Stimulated activated naive CD8-positive, alpha-beta T cell treated with anti-CD3 and anti-CD28 coated beads, Interleukin-15, Interleukin-2, amounts not matched to agents 100 ng/mL and 50 ng/mL, for 24 hours (primary cell): Measurements from ENCODE around the gene TMEM89.

ENCODE experiments used
- H3K27ac Mint-ChIP-seq: one replicate; pipeline ENCODE4 v1.8.0; 2021; ENCODE audit warnings: mild to moderate bottlenecking, mixed read lengths
- H3K27me3 Mint-ChIP-seq: one replicate; pipeline ENCODE4 v1.8.0; 2021; ENCODE audit warnings: mixed read lengths
- H3K36me3 Mint-ChIP-seq: one replicate; pipeline ENCODE4 v1.8.0; 2021; ENCODE audit warnings: low read depth, mixed read lengths
- H3K4me1 Mint-ChIP-seq: one replicate; pipeline ENCODE4 v1.8.0; 2021; ENCODE audit warnings: low read depth, mixed read lengths
- H3K4me3 Mint-ChIP-seq: one replicate; pipeline ENCODE4 v1.8.0; 2021; ENCODE audit warnings: mild to moderate bottlenecking, mixed read lengths
- H3K9me3 Mint-ChIP-seq: one replicate; pipeline ENCODE4 v1.8.0; 2021; ENCODE audit warnings: mixed read lengths

The TMEM89 gene

DNA sequence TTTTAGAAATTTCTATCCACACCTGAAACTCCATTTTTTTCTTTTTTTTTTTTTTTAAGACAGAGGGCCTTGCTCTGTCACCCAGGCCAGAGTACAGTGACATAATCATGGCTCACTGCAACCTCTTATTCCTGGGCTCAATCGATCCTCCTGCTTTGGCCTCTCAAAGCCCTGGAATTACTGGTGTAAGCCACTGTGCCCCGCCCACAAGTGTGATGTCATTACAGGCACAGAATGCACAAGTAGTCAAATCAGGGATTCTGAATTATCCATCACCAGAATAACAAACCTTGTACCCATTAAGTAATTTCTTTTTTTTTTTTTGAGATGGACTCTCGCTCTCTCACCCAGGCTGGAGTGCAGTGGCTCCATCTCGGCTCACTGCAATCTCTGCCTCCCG is 14.1 kb downstream of the TMEM89 start:
- H3K27ac Mint-ChIP-seq, result no peak overlapping the region
- no peak overlapping the region for H3K4me3 Mint-ChIP-seq
- H3K4me1 Mint-ChIP-seq, result peaks cover 15% of the 10 kb centered on the region
- no peaks in the 10 kb centered on the region for H3K27me3 Mint-ChIP-seq
- H3K9me3 Mint-ChIP-seq, result no peaks in the 10 kb centered on the region
- H3K36me3 Mint-ChIP-seq, result peaks cover 50% of the 10 kb centered on the region

DNA sequence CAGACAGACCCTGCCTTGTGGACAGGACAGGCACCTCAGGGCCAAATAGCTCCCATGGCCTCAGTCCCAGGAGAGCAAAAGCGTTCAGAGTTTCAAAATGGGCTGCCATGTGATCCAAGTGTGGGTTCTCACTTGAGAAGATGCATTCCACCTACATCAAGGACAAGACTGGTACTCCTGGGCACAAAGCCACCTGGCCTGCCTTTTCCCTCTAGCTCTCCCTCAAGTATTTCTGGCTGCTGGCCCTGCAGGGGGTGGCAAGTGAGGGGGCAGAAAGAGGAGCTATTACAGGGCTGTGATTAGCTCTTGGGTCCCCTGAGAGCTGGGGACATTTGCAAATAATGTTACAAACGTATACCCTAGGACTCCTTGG is 20.0 kb downstream of the TMEM89 start:
- Mint-ChIP-seq H3K27me3 (no peaks in the 10 kb centered on the region), H3K27ac (no peak overlapping the region), H3K9me3 (no peaks in the 10 kb centered on the region), H3K4me3 (no peak overlapping the region), H3K36me3 (peaks cover 72% of the 10 kb centered on the region), H3K4me1 (no peaks in the 10 kb centered on the region)

DNA sequence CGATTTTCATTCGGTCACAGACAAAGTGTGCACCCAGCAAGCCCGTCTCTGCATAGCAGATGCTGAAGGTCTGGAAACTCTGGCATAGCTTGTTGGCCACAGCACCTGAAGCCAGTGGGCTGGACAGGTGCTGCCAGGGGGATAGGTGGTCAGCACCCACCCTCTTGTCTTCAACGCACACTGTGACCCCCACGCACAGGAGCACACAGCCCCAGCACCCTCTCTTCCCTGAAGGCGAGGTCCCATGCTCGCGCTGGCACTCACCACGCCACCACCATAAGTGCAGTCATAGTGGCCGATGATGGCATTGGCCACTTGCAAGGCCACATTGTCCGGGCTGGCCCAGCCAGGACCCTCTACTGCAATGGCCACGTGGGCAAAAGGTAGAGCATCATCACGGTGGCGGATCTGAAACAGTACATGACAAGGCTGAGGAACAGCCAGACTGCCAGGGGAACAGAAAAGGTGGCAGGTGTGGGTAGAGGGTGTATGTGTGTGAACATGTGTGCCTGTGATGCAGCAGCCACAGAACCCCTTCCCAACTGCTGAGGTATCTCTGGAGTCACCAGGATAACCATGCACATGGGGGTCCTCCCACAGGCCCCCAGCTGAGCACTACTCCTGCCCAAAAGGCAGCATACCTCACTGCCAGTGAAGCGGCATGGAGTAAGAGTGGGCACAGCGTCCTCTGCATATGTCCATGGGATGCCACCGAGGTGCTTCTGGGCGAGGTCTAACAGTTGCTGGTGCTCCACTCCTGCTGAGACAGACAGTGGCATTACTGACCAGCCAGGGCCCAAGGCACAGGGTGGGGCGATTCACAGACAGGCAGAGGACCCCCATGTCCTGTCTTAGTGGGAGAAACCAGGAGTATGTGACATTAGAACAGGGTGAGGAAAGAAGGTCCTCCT is 20.6 kb downstream of the TMEM89 start:
- H3K36me3 Mint-ChIP-seq, result peaks cover 68% of the 10 kb centered on the region

DNA sequence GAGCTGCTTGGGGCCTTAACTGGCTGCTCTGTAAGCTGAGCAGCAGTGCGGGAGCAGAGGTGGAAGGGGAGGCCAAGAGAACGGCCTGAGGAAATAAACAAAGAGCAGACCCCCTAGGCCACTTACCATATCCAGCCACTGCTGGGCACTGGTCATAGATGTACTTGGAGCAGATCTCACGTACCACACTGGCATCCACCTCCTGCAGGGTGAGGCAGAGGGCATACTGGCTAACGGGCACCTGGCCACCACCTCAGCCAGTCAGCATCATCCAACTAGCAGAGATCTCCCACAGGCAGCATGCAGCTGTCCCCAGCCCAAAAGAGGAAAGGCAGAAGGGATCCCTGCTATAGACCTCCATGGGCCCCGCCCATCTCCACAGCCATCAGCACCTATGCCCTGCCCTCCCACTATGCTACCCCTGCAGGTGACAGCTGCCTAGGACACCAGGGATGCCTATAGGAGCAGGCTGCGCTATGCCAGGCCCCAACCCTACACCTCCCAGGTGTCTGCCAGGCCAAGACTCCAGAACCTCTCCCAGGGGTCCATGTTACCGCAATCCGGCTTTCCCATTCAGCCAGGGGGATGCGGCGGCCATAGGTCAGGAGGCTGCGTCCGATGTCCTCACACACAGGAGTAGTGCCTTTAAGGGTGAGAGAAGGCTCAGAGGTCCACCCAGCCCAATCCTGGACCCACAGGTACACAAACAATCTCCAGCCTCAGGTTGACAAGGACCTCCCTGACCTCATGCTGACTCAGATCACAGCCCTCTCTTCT is 21.9 kb downstream of the TMEM89 start:
- Mint-ChIP-seq H3K4me3 (no peak overlapping the region), H3K36me3 (peaks cover 57% of the 10 kb centered on the region), H3K27ac (no peak overlapping the region), H3K9me3 (no peaks in the 10 kb centered on the region), H3K27me3 (no peaks in the 10 kb centered on the region), H3K4me1 (peaks cover 5% of the 10 kb centered on the region)

More for the DNA sequence above, 20.6 kb downstream of the TMEM89 start:
- H3K4me3 Mint-ChIP-seq, result no peak overlapping the region
- peaks cover 3% of the 10 kb centered on the region for H3K4me1 Mint-ChIP-seq
- no peaks in the 10 kb centered on the region for H3K9me3 Mint-ChIP-seq
- no peaks in the 10 kb centered on the region for H3K27me3 Mint-ChIP-seq
- no peak overlapping the region for H3K27ac Mint-ChIP-seq

DNA sequence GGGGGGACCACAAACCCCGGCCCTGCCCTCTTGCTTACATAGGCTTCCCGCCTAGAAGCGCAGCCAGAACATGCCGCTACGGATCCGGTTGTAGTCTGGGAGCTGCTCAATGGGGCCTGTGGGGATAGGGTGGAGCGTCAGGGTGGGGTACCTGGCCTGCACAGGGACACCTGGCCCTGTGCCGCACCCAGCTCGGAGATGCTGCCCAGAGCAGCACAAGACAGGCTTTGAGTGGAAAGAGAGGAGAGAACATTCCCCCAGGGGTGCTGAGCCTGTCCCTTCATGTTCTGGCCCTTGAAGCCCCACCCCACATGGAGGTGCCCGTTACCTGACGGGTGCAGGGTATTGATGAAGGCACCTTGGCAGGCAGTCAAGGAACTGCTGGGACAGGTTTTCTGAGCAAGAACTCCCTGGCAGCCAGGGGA is 22.5 kb downstream of the TMEM89 start:
- peaks cover 51% of the 10 kb centered on the region for H3K36me3 Mint-ChIP-seq
- no peaks in the 10 kb centered on the region for H3K9me3 Mint-ChIP-seq
- peaks cover 6% of the 10 kb centered on the region for H3K27me3 Mint-ChIP-seq
- H3K4me1 Mint-ChIP-seq, result peaks cover 8% of the 10 kb centered on the region
- no peak overlapping the region for H3K27ac Mint-ChIP-seq
- no peak overlapping the region for H3K4me3 Mint-ChIP-seq

DNA sequence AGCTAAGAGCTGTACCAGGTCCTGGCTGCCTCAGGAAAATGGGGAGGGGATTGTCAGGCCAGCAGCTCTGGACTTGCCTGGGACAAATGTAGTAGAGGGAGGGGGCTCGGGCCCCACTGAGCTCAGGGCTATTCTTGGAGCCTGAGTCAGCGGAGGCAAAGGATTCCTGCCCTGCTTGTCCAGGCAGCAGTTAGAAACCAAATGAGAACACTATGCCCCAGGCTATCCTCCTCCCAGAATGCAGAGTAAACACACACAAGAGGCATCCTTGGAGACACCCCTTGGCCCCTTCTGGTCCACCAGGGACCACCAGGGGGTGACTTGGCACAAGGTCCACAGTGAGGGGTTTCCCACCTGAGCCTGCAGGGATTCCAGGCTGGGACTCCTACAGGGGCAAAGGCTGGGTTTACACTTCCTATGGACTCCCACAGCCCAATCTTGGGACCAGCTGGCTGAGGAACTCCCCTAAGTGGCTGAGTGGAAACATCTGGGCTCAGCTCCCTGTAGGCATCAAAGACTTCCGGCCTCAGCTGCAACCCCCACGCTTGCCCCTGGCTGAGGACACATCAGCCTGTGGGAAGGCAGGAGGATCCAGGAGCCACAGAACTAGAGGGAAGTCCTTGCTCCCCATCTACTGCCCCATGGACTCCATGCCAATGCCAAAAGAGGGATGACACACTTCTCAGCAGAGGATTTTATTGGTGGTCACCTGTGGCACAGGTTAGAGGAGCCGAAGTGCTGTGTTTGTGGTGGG is 23.1 kb downstream of the TMEM89 start:
- Mint-ChIP-seq H3K4me3 (no peak overlapping the region), H3K36me3 (peaks cover 47% of the 10 kb centered on the region), H3K4me1 (peaks cover 8% of the 10 kb centered on the region), H3K27ac (no peak overlapping the region), H3K27me3 (peaks cover 11% of the 10 kb centered on the region), H3K9me3 (no peaks in the 10 kb centered on the region)

DNA sequence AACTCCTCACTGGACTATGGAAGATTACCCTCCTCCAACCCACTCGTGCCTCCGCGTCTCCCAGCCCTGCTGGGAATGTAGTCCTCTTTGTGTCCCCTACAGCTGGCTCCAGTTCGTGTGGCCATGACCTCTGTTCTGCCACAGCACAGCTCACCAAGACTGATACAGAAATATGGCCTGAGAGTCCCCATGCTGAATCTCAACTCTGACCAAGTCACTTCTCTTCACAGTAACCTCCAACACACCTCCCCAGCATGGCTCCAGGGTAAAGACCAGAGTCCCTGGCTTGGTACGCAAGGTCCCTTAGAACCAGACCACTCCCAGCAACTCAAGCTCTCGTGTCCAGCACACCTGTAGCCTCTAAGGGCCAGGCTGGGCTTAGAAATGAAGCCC is 24.2 kb downstream of the TMEM89 start:
- H3K4me1 Mint-ChIP-seq, result peaks cover 8% of the 10 kb centered on the region
- no peak overlapping the region for H3K4me3 Mint-ChIP-seq
- no peak overlapping the region for H3K27ac Mint-ChIP-seq
- H3K36me3 Mint-ChIP-seq, result peaks cover 38% of the 10 kb centered on the region
- H3K9me3 Mint-ChIP-seq, result no peaks in the 10 kb centered on the region
- H3K27me3 Mint-ChIP-seq, result peaks cover 16% of the 10 kb centered on the region

DNA sequence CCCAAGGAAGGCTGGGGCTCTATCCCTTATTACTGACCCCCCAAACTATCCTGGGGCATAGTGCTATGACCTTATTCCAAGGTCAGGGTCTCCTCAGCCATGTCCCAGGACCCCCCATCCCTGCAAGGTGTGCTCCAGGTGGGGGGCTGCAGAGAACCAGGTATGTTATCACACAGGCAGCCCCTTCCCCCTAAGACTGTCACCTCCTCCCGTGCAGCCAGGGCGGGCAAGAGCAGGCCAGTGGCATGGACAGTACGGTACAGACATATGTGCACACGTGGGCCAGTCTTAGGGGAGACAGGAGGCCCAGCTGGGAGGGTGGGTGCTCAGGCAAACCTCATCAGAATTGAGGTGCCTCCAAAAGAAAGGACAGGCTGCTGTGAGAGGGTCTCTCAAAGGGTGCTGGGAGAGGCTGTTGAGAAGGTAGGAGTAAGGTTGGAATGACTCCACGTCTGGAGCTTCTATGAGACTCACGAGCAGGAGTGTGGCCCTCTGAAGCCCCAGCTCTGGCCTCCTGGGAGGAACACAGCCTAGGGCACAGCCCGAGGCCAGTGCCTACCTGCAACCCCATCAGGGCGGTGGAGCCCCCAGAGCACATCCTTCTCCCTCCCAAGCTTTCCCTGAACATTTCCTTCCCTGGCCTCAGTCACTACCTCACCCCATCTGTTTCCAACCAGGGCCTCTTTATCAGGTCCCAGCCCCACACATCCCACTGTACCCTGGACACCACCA is 24.7 kb downstream of the TMEM89 start:
- peaks cover 35% of the 10 kb centered on the region for H3K36me3 Mint-ChIP-seq
- H3K9me3 Mint-ChIP-seq, result no peaks in the 10 kb centered on the region
- H3K27me3 Mint-ChIP-seq, result peaks cover 16% of the 10 kb centered on the region
- H3K4me3 Mint-ChIP-seq, result no peak overlapping the region
- peaks cover 8% of the 10 kb centered on the region for H3K4me1 Mint-ChIP-seq
- H3K27ac Mint-ChIP-seq, result no peak overlapping the region

DNA sequence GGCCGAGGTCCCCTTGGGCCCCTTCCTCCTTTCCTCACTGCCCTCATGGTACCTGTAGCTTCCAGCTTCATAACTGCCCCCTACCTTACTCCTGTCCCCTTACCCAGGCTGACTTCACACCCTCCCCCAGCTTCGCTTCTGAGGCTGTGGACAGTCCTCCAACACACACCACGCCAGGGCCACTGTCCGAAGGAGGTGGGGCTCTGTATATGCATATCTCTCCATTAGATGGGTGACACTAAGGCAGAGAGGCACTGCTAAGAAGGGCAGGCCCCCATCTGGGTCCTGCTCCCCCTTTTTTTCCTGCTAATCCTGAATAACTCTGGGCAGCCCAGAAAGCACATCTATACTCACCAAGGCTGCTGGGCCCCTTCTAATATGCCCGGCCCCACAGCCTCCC is 25.4 kb downstream of the TMEM89 start:
- peaks cover 28% of the 10 kb centered on the region for H3K36me3 Mint-ChIP-seq
- H3K27me3 Mint-ChIP-seq, result peaks cover 17% of the 10 kb centered on the region
- no peaks in the 10 kb centered on the region for H3K9me3 Mint-ChIP-seq
- H3K4me3 Mint-ChIP-seq, result no peak overlapping the region
- H3K27ac Mint-ChIP-seq, result no peak overlapping the region
- H3K4me1 Mint-ChIP-seq, result peaks cover 8% of the 10 kb centered on the region

DNA sequence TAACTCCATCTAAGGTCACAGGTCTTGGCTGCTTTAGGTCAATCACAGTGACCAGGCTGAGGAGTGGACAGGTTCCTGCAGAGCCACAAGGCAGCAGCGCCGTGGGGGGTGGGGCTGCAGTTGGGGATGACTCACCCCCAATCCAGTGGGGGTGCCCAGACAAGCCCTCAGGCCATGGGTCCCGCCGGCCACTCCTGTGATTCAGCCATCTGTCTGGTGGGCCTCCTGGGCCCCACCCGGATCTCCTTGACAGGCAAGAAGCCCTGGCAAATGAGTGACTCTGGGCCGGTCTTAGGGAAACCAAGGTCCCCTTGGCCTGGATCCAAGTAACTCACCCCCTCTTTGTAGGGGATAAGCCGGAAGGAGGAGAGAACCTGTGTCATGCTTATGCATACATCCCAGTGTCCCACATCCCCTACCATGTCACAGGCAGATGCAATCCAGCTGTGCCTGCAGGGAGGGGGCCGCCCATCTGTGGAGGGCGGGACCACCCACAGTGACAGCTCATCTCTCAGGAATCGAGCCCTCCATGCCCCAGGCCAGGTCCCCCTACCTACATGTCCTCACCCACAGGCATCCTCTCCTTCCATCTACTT is 25.9 kb downstream of the TMEM89 start:
- Mint-ChIP-seq H3K4me3 (no peak overlapping the region), H3K4me1 (peaks cover 8% of the 10 kb centered on the region), H3K27me3 (peaks cover 22% of the 10 kb centered on the region), H3K36me3 (peaks cover 24% of the 10 kb centered on the region), H3K27ac (no peak overlapping the region), H3K9me3 (no peaks in the 10 kb centered on the region)

DNA sequence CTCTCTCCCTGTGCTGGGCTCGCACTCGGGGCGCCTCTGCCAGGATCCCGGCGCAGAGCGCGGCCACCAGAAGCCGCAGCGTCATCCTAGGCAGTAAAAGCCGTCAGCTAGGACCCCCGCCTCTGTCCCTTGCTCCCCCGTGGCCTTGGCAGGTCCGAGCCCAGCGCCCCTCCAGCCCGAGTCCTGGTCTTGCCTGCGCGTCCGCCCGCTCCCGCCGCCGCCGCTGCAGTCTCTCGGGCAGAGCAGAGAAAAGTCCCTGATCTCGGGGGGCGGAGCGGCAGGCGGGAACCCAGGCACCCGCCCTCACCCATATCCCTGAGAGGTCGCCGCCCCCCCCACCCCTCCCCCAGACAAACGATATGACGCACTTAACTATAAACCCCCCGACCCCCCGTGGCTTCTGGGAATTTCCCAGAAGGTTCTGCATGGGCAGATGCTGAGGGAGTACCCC is 26.5 kb downstream of the TMEM89 start, which contains the start of gene COL7A1:
Gene COL7A1, minus strand, starts transcription at position 255 of the 451 bp plus-strand sequence. Its CDS starts 170 bp downstream, at position 85.
- Mint-ChIP-seq H3K27ac (no peak within 1 kb of the TSS), H3K4me1 (peaks cover 8% of the 10 kb centered on the region), H3K27me3 (peaks cover 25% of the 10 kb centered on the region), H3K4me3 (no peak within 1 kb of the TSS), H3K36me3 (peaks cover 18% of the 10 kb centered on the region), H3K9me3 (no peaks in the 10 kb centered on the region)

DNA sequence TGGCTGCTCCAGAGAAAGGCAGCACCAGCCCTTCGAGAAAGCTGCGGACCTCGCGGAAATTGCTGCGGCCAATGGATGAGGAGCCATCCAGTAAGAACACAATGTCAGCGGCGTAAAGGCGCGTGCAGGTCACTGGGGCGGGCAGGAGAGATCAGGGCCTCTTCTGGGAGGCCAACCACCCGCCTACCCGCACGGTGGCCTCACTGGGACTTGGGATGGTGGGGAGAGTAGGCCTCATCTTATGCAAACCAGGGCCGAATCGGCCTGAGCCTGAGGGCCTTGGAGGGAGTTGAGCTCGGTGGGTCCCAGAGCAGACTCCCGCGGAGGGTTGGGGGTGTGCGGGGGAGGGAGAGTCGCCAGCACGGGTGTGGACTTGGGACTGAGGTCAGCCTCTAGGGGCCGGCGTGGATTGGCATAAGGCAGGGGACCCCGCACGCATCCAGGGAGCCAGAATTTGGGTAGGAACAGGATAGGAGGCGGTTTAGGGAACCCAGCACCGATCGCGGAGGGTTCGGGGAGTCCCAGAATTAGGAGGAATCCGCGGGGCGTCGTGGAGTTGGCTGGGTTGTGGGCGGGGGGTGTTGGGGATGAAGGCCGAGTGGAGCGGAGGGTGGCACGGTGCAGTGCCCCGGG is 27.0 kb downstream of the TMEM89 start:
- peaks cover 8% of the 10 kb centered on the region for H3K4me1 Mint-ChIP-seq
- H3K27me3 Mint-ChIP-seq, result peaks cover 29% of the 10 kb centered on the region
- peaks cover 16% of the 10 kb centered on the region for H3K36me3 Mint-ChIP-seq
- no peak overlapping the region for H3K4me3 Mint-ChIP-seq
- H3K27ac Mint-ChIP-seq, result no peak overlapping the region
- no peaks in the 10 kb centered on the region for H3K9me3 Mint-ChIP-seq

DNA sequence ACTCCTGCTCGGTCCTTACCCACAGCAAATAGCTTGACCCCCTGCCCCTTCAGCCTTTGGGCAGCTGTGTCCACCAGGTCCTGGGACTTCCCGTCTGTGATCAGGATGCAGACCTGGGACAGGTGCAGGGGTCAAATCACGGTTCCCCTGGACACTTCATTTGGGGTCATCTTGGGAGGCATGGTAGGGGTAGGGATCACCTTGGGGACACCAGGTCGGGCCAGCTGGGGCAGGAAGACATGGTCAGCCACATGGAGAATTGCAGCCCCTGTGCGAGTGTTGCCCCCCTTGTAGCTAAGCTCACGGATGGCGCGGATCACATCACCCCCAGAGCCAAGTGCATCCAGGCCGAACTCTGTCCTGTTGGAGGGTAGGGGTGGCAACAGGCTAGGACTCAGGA is 28.2 kb downstream of the TMEM89 start:
- Mint-ChIP-seq H3K4me1 (peaks cover 8% of the 10 kb centered on the region), H3K4me3 (no peak overlapping the region), H3K36me3 (peaks cover 9% of the 10 kb centered on the region), H3K27ac (no peak overlapping the region), H3K9me3 (no peaks in the 10 kb centered on the region), H3K27me3 (peaks cover 37% of the 10 kb centered on the region)
